Measurements from ENCODE around the gene SAPCD1.

Gene SAPCD1

DNA sequence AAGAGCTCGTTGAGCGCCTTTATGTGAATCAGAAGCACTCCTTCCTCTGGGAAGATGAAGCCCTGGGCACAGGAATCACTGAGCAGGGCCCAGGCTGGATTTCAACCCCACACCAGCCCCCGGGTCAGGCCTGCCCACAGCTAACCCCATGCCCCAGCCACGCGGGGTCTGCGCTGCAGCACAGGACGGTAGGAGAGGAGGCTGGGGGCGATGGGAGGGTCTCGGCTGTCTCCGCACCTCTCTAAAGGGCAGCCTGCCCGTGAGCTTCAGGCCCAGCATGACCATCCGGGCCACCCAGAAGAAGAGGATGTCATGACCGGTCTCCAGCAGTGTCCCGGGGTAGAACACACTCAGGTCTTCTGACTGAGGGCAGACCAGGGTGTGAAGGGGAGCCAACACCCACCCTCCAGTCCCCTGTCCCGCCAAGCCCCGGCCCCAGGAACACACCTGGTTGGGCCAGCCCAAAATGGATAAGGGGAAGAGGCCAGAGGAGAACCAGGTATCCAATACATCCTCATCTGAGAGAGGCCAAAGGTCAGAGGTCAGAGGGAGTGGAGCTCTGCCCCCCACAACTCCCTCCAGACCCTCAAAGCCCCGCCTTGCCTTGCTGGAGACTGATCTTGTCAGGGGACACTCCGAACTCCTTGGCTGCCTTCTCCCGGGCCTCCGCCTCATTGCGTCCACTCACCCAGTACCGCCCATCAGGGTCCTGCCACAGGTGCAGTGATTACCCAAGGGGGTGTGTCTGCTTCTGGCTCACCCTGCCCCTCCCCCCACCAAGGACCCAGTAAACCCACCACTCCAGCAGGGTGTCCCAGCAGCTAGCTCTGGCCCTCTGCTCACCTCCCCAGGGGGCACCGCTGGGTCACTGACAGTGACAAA is 19.0 kb downstream of the SAPCD1 start:
- Histone ChIP-seq H3K27me3 (ENCODE audit: insufficient read depth, poor library complexity, severe bottlenecking) (no peaks in the 10 kb centered on the region), H3K27ac (replicated peaks) (no peak overlapping the region), H3K4me3 (replicated peaks; ENCODE audit: insufficient read depth, low read length) (no peak overlapping the region)
- DNase-seq (ENCODE audit: low read depth in 1 of 2, low spot score in 1 of 2) = no peak
- TF ChIP-seq REST (IDR thresholded peaks at IDR 0.05; ENCODE audit: insufficient replicate concordance, low read depth) (no peak), POLR2AphosphoS5 (IDR thresholded peaks at IDR 0.05; ENCODE audit: low read depth) (no peak), SPI1 (IDR thresholded peaks at IDR 0.05; ENCODE audit: borderline replicate concordance, low read depth) (no peak), GABPA (IDR thresholded peaks at IDR 0.05; ENCODE audit: low read depth) (no peak), CTCF (IDR thresholded peaks at IDR 0.05; ENCODE audit: insufficient read depth, low read length) (no peak)

GRCh38 chr6:31782126-31782855 is 19.8 kb downstream of the SAPCD1 start:
- Histone ChIP-seq H3K27ac (replicated peaks) (no peak overlapping the region), H3K27me3 (ENCODE audit: insufficient read depth, poor library complexity, severe bottlenecking) (no peaks in the 10 kb centered on the region), H3K4me3 (replicated peaks; ENCODE audit: insufficient read depth, low read length) (no peak overlapping the region)
- TF ChIP-seq POLR2AphosphoS5 (IDR thresholded peaks at IDR 0.05; ENCODE audit: low read depth) (peak; percentile 36), REST (IDR thresholded peaks at IDR 0.05; ENCODE audit: insufficient replicate concordance, low read depth) (no peak), GABPA (IDR thresholded peaks at IDR 0.05; ENCODE audit: low read depth) (no peak)
- no peak for DNase-seq (ENCODE audit: low read depth in 1 of 2, low spot score in 1 of 2)

DNA sequence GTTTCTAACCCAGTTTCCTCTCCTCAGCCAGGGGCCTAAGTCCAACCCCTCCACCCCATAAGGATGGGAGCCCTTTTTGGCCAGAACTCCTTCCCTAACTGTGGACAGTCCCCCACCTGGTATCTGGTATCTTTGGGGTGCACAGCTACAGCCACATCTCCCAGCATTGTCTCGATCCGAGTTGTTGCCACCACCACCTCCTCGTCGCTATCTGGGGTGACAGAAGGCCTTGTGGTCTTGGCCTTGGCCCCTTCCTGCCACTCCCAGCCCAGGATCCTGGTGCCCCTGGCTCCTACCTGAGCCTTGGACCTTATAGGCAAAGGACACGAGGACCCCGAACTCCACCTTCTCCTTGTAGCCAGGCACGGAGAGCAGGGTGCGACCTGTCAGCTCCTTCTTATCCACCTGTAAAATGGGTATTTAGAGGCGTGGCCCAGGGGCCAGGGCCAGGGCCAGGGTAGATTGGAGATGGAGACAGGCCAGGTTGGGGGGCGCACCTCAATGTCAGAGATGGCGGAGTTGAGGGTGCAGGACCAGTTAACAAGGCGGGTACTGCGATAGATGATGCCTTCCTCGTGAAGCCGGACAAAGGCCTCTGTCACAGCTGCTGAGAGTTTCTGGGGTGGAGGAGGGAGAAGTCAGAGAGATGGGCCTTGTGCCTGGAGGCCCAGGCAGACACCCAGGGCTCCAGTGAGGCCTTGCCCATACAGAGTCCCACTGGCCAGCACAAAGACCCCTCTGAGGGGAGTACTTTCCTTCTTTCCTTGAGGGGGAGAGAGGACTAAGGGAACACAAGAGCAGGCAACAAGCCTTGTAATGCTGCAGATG is 21.9 kb downstream of the SAPCD1 start:
- no peak for TF ChIP-seq GABPA (IDR thresholded peaks at IDR 0.05; ENCODE audit: low read depth)
- TF ChIP-seq REST (IDR thresholded peaks at IDR 0.05; ENCODE audit: insufficient replicate concordance, low read depth) = no peak
- no peak for TF ChIP-seq POLR2AphosphoS5 (IDR thresholded peaks at IDR 0.05; ENCODE audit: low read depth)
- TF ChIP-seq SPI1 (IDR thresholded peaks at IDR 0.05; ENCODE audit: borderline replicate concordance, low read depth) = no peak
- no peak for TF ChIP-seq CTCF (IDR thresholded peaks at IDR 0.05; ENCODE audit: insufficient read depth, low read length)
- Histone ChIP-seq H3K4me3 (replicated peaks; ENCODE audit: insufficient read depth, low read length) (no peak overlapping the region), H3K27ac (replicated peaks) (no peak overlapping the region), H3K27me3 (ENCODE audit: insufficient read depth, poor library complexity, severe bottlenecking) (no peaks in the 10 kb centered on the region)
- no peak for DNase-seq (ENCODE audit: low read depth in 1 of 2, low spot score in 1 of 2)
